Fibroblast of lung (primary cell): ENCODE data around the gene TGM4.

Source experiments
- CTCF ChIP-seq, 2 donors: IDR thresholded peaks in 1 of 2; conservative IDR thresholded peaks in 1 of 2; 1 replicate in 1 of 2; 2 replicates in 1 of 2; pipeline ENCODE4 v1.5.1; 2011 to 2012; ENCODE audit warnings: low read length in 2 of 2, control low read depth in 1 of 2, inconsistent platforms in 1 of 2, low read depth in 1 of 2, mild to moderate bottlenecking in 1 of 2
- EZH2 ChIP-seq: IDR thresholded peaks from 2 replicates; pipeline ENCODE4 v1.5.1; 2012; ENCODE audit warnings: low read length, control low read depth, mild to moderate bottlenecking; ENCODE audit errors: missing control alignments

- TF ChIP-seq CTCF (conservative IDR thresholded peaks at IDR 0.05 in 1 of 2, IDR thresholded peaks at IDR 0.05 in 1 of 2; ENCODE audit: low read depth in 1 of 2, low read length in 2 of 2) (no peak), EZH2 (no peak)
Measured at GRCh38 chr3:44883999-44884431, 9.6 kb downstream of the TGM4 start.
